Forelimb muscle (tissue), 1 donor: ENCODE measurements around the gene DYNC2I2. TPM values are rescaled to one million over a fixed set of nuclear protein-coding genes. Genes with fewer than 3 reads are reported as not detected.
"Not testable (repeated sequence)": the region's sequence is repeated elsewhere in the genome, so short reads cannot be mapped to it uniquely, and the experiment has no call there.

Source experiments
- DNase-seq: peaks from one replicate; pipeline ENCODE4 v3.0.0-alpha.2; 2013; ENCODE audit warnings: low read depth
- polyA plus RNA-seq: library from polyadenylated mRNA; unstranded; fragments of 120-200 nt; gene quantifications from one replicate; pipeline ENCODE4 v1.2.1, GENCODE V29; 2013; ENCODE audit not compliant: insufficient read length

The DYNC2I2 gene
- polyA plus RNA-seq, 1 donor, result 42.1 TPM

DNA sequence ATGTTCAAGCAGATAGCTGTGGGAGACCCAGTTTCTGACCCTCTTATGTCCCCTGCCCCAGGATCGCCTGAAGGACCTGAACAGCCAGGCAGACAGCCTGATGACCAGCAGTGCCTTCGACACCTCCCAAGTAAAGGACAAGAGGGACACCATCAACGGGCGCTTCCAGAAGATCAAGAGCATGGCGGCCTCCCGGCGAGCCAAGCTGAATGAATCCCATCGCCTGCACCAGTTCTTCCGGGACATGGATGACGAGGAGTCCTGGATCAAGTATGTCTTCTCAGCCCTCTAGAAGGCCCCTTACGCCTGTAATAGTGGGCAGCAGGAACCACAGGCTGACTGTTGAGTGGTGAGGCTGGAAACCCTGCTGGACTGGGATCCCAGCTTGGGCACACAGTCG lies 41.1 kb downstream of the DYNC2I2 start:
- DNase-seq, result no peak

DNA sequence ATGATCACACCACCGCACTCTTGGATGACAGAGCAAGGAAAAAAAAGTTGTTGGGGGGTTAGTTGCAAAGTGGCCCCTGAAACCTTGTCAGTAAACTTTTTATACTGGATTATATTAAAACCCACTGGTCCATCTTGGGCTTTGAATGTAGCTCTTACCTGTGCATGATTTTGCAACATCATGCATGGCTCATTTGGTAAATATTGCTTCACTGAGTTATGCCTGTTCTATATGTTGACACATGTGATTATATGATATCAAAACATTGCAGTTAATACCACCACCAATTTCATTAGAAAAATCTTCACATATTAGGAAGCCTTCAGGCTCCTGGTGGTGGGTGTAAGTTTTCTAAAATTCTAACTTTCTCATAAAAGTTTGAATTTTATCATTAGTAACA lies 41.9 kb downstream of the DYNC2I2 start:
- no peak for DNase-seq

DNA sequence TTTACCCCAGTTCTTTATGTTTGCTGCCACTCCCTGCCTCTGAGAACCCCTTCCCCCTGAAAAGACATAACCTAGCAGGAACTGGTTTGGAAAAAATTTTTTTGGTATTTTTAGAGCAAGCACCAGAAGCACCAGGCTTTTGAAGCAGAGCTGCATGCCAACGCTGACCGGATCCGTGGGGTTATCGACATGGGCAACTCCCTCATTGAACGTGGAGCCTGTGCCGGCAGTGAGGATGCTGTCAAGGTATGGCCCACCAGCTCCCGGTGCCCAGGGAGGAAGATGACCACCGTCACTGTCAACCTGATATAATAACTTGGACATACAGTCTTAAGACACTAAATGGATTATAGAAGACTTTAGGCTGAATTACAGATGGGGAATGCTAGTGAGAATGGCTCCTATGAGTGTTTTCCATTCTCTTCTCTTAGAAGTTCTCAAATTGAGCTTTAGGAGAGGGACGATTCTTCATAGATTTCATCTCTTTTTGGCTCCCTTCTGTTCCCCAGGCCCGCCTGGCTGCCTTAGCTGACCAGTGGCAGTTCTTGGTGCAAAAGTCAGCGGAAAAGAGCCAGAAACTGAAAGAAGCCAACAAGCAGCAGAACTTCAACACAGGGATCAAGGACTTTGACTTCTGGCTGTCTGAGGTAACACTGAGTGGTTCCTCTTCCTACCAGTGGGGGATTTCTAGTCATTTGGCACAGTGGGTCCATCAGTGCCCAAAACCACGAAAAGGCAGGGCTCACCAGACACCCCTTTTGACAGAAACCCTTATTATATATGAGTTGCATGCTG lies 44.9 kb downstream of the DYNC2I2 start:
- DNase-seq, result no peak

DNA sequence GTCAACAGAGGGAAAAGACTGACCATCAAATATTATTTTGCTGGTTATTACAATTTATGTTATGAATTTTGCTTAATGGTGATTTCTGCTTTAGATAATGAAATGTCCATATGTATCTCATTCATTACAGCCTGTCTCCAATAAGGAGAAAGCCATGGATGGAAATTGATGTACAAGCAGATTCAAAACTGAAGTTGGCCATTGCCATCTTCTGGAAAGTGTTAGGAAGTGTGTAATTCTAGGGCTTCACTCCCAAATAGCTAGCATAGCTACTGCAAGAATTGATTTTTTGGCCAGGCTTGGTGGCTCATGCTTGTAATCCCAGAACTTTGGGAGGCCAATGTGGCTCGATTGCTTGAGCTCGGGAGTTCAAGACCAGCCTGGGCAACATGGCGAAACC lies 45.8 kb downstream of the DYNC2I2 start:
- DNase-seq, result no peak

DNA sequence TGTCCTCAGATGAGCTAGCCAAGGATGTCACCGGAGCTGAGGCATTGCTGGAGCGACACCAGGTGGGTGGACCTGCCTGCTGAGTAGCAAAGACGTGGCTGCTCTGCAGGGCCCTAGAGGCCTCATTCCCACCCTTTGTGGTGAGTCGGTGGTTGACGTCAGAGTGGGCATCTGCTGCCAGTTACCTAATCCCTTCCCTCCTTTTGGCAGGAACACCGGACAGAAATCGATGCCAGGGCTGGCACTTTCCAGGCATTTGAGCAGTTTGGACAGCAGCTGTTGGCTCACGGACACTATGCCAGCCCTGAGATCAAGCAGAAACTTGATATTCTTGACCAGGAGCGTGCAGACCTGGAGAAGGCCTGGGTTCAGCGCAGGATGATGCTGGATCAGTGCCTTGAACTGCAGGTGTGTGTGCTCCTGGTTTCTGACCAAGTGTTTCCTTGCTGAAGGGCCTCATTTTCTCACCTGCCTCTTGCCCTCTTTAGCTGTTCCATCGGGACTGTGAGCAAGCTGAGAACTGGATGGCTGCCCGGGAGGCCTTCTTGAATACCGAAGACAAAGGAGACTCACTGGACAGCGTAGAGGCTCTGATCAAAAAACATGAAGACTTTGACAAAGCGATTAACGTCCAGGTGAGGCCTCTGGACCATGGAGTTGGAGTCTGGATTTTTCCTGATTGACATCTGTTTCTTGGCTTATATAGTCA lies 48.9 kb downstream of the DYNC2I2 start:
- no peak for DNase-seq

DNA sequence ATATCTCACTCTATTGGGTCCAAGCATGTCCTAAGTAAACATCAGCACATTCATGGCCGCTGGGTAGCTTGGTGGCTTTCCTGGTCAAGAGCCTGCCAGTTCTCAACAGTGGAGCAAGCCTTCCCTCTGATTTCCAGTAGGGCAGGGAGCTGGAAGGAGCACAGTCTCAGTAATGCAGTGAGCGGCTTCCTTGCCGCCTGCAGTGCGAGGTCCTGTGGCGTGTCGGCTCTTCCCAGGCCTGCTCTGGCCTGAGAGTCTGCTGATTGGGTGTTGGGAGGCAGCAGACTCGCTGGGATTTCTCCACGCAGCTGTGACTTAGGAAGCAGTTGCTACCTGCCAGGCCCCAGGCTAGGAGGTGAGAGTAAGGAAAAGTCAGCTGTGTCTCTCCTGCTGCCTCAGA lies 53.0 kb downstream of the DYNC2I2 start:
- DNase-seq, result no peak

DNA sequence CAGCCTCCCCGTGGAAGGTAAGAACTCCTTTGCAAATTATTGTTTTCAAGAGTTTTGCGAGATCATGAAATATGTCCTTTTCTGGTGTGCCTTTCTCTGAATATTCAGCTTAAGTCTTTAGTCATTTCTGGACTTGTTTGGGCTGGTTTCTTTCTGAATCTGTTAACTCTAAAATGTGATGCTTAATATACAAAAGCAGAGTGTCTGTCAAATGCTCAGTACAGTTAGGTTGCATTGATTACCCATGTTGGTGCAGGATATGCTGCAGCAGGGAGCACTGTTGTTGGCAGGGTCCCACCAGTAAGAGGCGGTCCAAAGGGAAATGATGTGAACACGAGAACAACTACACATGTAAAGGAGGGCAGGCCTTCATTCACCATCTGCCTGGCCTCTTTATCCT lies 56.5 kb downstream of the DYNC2I2 start:
- no peak for DNase-seq

DNA sequence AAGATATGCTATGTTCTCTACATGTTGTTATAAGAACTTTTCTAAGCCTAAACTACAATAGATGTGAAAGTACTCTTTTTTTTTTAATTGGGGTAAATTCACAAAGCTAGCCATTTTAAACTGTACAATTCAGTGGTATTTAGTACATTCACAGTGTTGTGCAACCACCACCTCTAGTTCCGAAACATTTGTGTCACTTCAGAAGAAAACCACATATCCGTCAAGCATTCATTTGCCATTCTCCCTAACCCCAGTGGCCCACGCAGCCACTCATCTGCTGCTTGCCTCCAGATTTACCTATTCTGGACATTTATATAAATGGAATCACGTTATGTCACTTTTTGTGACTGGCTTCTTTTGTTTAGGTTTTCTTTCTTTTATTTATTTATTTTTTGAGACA lies 61.2 kb downstream of the DYNC2I2 start:
- DNase-seq, result no peak

DNA sequence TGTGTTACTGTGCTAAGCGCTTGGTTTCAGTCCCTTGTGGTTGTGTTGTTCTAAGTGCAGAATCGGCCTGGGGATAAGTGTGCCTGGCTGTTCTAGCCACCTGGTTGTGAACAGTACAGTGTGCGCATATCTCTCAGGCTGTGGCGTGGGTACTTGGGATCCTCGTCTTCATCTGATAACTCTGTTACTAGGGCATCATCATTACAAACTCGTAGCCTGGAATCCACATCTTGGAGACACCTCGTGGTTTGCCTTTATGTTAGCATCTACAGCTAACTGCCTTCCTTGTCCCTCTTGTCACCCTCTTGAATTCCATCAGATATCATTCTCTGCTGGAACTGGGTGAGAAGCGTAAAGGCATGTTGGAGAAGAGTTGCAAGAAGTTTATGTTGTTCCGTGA lies 62.8 kb downstream of the DYNC2I2 start:
- DNase-seq, result no peak

DNA sequence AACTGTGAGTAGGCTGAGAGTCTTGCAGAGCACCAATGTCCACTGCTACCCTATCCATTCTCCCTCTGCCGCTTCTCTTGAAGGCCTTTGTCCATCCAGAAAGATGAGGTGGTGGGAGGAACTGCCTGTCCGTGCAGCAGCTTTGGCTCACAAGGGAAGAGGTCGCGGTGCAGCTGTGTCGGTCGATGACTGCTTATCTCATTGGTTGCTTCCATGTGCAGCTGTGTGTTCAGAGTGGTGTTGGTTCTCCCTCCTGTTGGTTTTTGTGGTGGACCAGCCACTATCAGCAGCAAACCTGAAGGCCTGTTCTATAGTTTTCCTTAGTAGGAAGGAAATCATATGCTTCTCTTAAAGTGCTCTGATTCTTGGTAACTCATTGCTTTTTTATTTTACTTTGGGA lies 63.6 kb downstream of the DYNC2I2 start:
- DNase-seq, result no peak

DNA sequence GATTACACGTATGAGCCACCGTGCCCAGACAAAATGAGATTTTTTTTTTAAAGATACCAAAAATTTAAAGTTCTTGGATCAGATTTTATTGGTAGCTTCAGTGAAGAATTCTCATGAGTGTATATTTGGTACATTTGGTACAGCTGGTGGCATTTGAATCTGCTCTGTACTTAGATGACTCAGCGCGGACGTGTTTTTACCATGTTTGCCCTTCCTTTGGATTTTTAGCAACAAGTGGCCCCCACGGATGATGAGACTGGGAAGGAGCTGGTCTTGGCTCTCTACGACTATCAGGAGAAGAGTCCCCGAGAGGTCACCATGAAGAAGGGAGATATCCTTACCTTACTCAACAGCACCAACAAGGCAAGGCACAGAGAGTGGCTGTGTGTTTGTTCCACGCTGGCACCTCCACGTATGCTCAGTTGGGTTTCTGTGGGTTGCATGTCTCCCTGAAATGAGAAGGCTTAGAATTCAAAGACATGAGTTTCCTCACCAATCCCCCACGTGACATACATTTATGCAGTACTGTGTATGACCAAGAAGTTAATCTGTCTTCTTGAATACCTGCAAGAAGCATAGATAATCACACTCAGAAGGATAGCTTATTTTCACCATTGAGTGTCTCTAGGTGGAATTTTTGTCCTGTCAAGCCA lies 67.9 kb downstream of the DYNC2I2 start:
- no peak for DNase-seq

DNA sequence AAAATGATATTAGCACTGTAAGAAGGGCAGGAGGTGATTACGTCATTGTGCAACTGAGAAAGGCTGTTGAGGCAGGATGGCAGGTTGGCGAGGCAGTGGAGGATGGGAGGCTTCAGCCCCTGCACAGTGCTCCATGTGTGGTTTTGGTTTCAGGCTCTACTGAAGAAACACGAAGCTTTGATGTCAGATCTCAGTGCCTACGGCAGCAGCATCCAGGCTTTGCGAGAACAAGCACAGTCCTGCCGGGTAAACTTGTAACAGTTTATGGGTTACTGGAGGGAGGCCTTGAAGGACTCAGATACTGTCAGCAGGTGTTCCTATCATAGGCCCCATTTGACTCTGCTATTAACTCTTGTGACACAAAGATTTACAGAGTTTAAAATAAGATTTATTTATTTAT lies 69.2 kb downstream of the DYNC2I2 start:
- no peak for DNase-seq

DNA sequence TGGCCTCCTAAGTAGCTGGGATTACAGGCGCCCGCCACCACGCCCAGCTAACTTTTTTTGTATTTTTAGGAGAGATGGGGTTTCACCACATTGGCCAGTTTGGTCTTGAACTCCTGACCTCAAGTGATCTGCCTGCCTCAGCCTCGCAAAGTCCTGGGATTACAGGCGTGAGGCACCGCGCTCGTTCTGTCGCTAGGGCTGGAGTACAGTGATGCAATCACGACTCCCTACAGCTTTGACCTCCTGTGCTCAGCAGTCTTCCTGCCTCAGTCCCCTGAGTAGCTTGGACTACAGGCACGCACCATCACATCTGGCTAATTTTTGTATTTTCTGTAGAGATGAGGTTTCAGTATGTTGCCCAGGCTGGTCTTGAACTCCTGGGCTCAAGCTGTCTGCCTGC lies 69.7 kb downstream of the DYNC2I2 start:
- not testable (repeated sequence) for DNase-seq

DNA sequence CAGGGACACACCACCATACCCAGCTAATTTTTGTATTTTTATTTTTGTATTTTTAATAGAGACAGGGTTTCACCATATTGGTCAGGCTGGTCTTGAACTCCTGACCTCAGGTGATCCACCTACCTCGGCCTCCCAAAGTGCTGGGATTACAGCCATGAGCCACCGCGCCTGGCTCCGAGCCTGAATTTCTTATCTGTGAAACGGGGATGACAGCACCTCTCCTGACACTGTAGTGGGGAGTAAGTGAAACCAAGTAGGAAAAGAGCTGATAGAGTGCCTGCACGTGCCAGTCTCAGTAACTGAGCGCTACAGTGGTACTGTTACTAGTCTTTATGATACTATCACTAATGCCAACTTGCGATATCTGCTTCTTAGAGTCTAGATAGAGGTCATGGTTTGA lies 71.5 kb downstream of the DYNC2I2 start:
- DNase-seq, result not testable (repeated sequence)

Other genes with a start within 250 kb of the DYNC2I2 start
- gene CERCAM, start 236.0 kb downstream of the DYNC2I2 start, polyA plus RNA-seq, result 103 TPM
- gene ODF2, start 200.8 kb downstream of the DYNC2I2 start, polyA plus RNA-seq, result 25.0 TPM
- gene GLE1, start 152.1 kb downstream of the DYNC2I2 start, polyA plus RNA-seq, result 20.1 TPM
- 247 TPM for gene SPTAN1, start 104.3 kb downstream of the DYNC2I2 start, polyA plus RNA-seq
- 294 TPM for gene SET, start 32.4 kb upstream of the DYNC2I2 start, polyA plus RNA-seq
- gene PKN3, start 45.7 kb upstream of the DYNC2I2 start, polyA plus RNA-seq, result 8.9 TPM
- 6.0 TPM for gene ZDHHC12, start 67.3 kb upstream of the DYNC2I2 start, polyA plus RNA-seq
- 35.6 TPM for gene ZER1, start 115.1 kb upstream of the DYNC2I2 start, polyA plus RNA-seq
- 37.4 TPM for gene TBC1D13, start 130.4 kb upstream of the DYNC2I2 start, polyA plus RNA-seq
- 23.2 TPM for gene ENDOG, start 161.7 kb upstream of the DYNC2I2 start, polyA plus RNA-seq
- 24.4 TPM for gene SPOUT1, start 172.9 kb upstream of the DYNC2I2 start, polyA plus RNA-seq
- gene KYAT1, start 225.1 kb upstream of the DYNC2I2 start, polyA plus RNA-seq, result 6.2 TPM
- 23.1 TPM for gene LRRC8A, start 225.3 kb upstream of the DYNC2I2 start, polyA plus RNA-seq